ENCODE measurements around the gene LDAH.
A peak's percentile ranks its signal among the peaks of the same experiment; 100 is the strongest.
"Not testable (repeated sequence)": the region's sequence is repeated elsewhere in the genome, so short reads cannot be mapped to it uniquely, and the experiment has no call there.

Gene LDAH

GRCh38 chr2:20822535-20823490 lies at the start of gene LDAH:
Gene LDAH (minus strand): TSS chr2:20823101. CDS start chr2:20801463, 21,638 bp downstream.
- DNase-seq (ENCODE audit: low read depth in 2 of 2, low spot score in 1 of 2), result peak; percentile 74 to 76

- peak; percentile 0 to 7 for DNase-seq (ENCODE audit: low read depth in 2 of 2, low spot score in 1 of 2)
Measured at GRCh38 chr2:20868377-20868776, 45.5 kb upstream of the LDAH start.

GRCh38 chr2:20862850-20863249 lies 39.9 kb upstream of the LDAH start:
- no peak for DNase-seq (ENCODE audit: low read depth in 2 of 2, low spot score in 1 of 2)

GRCh38 chr2:20855456-20855855 lies 32.6 kb upstream of the LDAH start:
- no peak for DNase-seq (ENCODE audit: low read depth in 2 of 2, low spot score in 1 of 2)

GRCh38 chr2:20852670-20853069 lies 29.8 kb upstream of the LDAH start:
- DNase-seq (ENCODE audit: low read depth in 2 of 2, low spot score in 1 of 2), result no peak

- DNase-seq (ENCODE audit: low read depth in 2 of 2, low spot score in 1 of 2), result no peak
Measured at GRCh38 chr2:20852139-20852538, 29.2 kb upstream of the LDAH start.

GRCh38 chr2:20844246-20844645 lies 21.3 kb upstream of the LDAH start:
- DNase-seq (ENCODE audit: low read depth in 2 of 2, low spot score in 1 of 2), result no peak

GRCh38 chr2:20839052-20839451 lies 16.2 kb upstream of the LDAH start:
- no peak for DNase-seq (ENCODE audit: low read depth in 2 of 2, low spot score in 1 of 2)

- DNase-seq (ENCODE audit: low read depth in 2 of 2, low spot score in 1 of 2), result no peak
Measured at GRCh38 chr2:20838016-20838415, 15.1 kb upstream of the LDAH start.

GRCh38 chr2:20836521-20836920 lies 13.6 kb upstream of the LDAH start:
- no peak for DNase-seq (ENCODE audit: low read depth in 2 of 2, low spot score in 1 of 2)

- no peak for DNase-seq (ENCODE audit: low read depth in 2 of 2, low spot score in 1 of 2)
Measured at GRCh38 chr2:20834331-20834730, 11.4 kb upstream of the LDAH start.

- DNase-seq (ENCODE audit: low read depth in 2 of 2, low spot score in 1 of 2), result no peak
Measured at GRCh38 chr2:20832606-20833005, 9.7 kb upstream of the LDAH start.

GRCh38 chr2:20829861-20830260 lies 7.0 kb upstream of the LDAH start:
- no peak for DNase-seq (ENCODE audit: low read depth in 2 of 2, low spot score in 1 of 2)

- DNase-seq (ENCODE audit: low read depth in 2 of 2, low spot score in 1 of 2), result no peak
Measured at GRCh38 chr2:20823917-20824316, 1.0 kb upstream of the LDAH start.

GRCh38 chr2:20818820-20819219 lies 4.1 kb downstream of the LDAH start:
- DNase-seq (ENCODE audit: low read depth in 2 of 2, low spot score in 1 of 2), result no peak

GRCh38 chr2:20815216-20815615 lies 7.7 kb downstream of the LDAH start:
- no peak for DNase-seq (ENCODE audit: low read depth in 2 of 2, low spot score in 1 of 2)

GRCh38 chr2:20812779-20813178 lies 10.1 kb downstream of the LDAH start:
- no peak for DNase-seq (ENCODE audit: low read depth in 2 of 2, low spot score in 1 of 2)

- no peak for DNase-seq (ENCODE audit: low read depth in 2 of 2, low spot score in 1 of 2)
Measured at GRCh38 chr2:20806286-20806685, 16.6 kb downstream of the LDAH start.

GRCh38 chr2:20803974-20804373 lies 18.9 kb downstream of the LDAH start:
- DNase-seq (ENCODE audit: low read depth in 2 of 2, low spot score in 1 of 2), result no peak

GRCh38 chr2:20803226-20803682 lies 19.6 kb downstream of the LDAH start:
- DNase-seq (ENCODE audit: low read depth in 2 of 2, low spot score in 1 of 2), result no peak

GRCh38 chr2:20797096-20797495 lies 25.8 kb downstream of the LDAH start:
- DNase-seq (ENCODE audit: low read depth in 2 of 2, low spot score in 1 of 2), result no peak

GRCh38 chr2:20796374-20796791 lies 26.5 kb downstream of the LDAH start:
- DNase-seq (ENCODE audit: low read depth in 2 of 2, low spot score in 1 of 2), result no peak

- not testable (repeated sequence) for DNase-seq (ENCODE audit: low read depth in 2 of 2, low spot score in 1 of 2)
Measured at GRCh38 chr2:20793944-20794343, 29.0 kb downstream of the LDAH start.

Data from stimulated activated CD8-positive, alpha-beta memory T cell treated with anti-CD3 and anti-CD28 coated beads, Interleukin-4, amount 100 ng/mL, for 4 hours (primary cell).